H9 (cell line): ENCODE measurements around the gene ZNF485. TPM values are rescaled to one million over a fixed set of nuclear protein-coding genes. Genes with fewer than 3 reads are reported as not detected.

Source experiments
- DNase-seq: peaks from one replicate; pipeline ENCODE4 v3.0.0-alpha.2; 2017
- H2AFZ ChIP-seq: one replicate; pipeline ENCODE4 v1.6.1; 2013; ENCODE audit warnings: mild to moderate bottlenecking, low read length, control low read depth, moderate library complexity
- H2AK5ac ChIP-seq: 2 replicates; pipeline ENCODE4 v1.6.1; 2013; ENCODE audit warnings: low read length, control low read depth, mixed read lengths; ENCODE audit not compliant: insufficient read length
- H2BK120ac ChIP-seq: one replicate; pipeline ENCODE4 v1.6.1; 2013; ENCODE audit warnings: low read depth, mild to moderate bottlenecking, low read length, control low read depth, inconsistent platforms; ENCODE audit not compliant: poor library complexity, severe bottlenecking
- H2BK12ac ChIP-seq: 2 replicates; pipeline ENCODE4 v1.6.1; 2013; ENCODE audit warnings: low read length, control low read depth, mixed read lengths, low read depth; ENCODE audit not compliant: insufficient read length
- H2BK15ac ChIP-seq: 2 replicates; pipeline ENCODE4 v1.6.1; 2013; ENCODE audit warnings: low read depth, low read length, control low read depth
- H2BK20ac ChIP-seq: one replicate; pipeline ENCODE4 v1.6.1; 2013; ENCODE audit warnings: low read depth, mild to moderate bottlenecking, low read length, control low read depth, inconsistent platforms; ENCODE audit not compliant: poor library complexity, severe bottlenecking
- H2BK5ac ChIP-seq: 2 replicates; pipeline ENCODE4 v1.6.1; 2013; ENCODE audit warnings: low read length, control low read depth, mixed read lengths; ENCODE audit not compliant: insufficient read length
- H3K14ac ChIP-seq: 2 replicates; pipeline ENCODE4 v1.6.1; 2013; ENCODE audit warnings: low read length, control low read depth; ENCODE audit not compliant: insufficient read depth
- H3K18ac ChIP-seq: 2 replicates; pipeline ENCODE4 v1.6.1; 2013; ENCODE audit warnings: low read depth, mild to moderate bottlenecking, mixed read lengths, low read length, control low read depth; ENCODE audit not compliant: insufficient read length
- H3K23ac ChIP-seq: 2 replicates; pipeline ENCODE4 v1.6.1; 2013; ENCODE audit warnings: low read length, control low read depth, mixed read lengths, low read depth; ENCODE audit not compliant: insufficient read length
- H3K23me2 ChIP-seq: 2 replicates; pipeline ENCODE4 v1.6.1; 2013; ENCODE audit warnings: low read depth, mild to moderate bottlenecking, mixed read lengths, low read length, control low read depth; ENCODE audit not compliant: insufficient read length, poor library complexity, severe bottlenecking
- H3K27ac ChIP-seq: 2 replicates; pipeline ENCODE4 v1.5.1; 2013; ENCODE audit warnings: low read length, control low read depth, mixed read lengths, low read depth; ENCODE audit not compliant: insufficient read length
- H3K27me3 ChIP-seq: 2 replicates; pipeline ENCODE4 v1.6.1; 2013; ENCODE audit warnings: low read length, control low read depth, inconsistent platforms; ENCODE audit not compliant: insufficient read depth
- H3K4ac ChIP-seq: 2 replicates; pipeline ENCODE4 v1.6.1; 2013; ENCODE audit warnings: low read depth, mild to moderate bottlenecking, control low read depth, inconsistent platforms, low read length, moderate library complexity
- H3K4me1 ChIP-seq: 2 replicates; pipeline ENCODE4 v1.6.1; 2013; ENCODE audit warnings: low read length, control low read depth, inconsistent platforms; ENCODE audit not compliant: insufficient read depth
- H3K4me2 ChIP-seq: 2 replicates; pipeline ENCODE4 v1.6.1; 2013; ENCODE audit warnings: low read length, control low read depth, mixed read lengths; ENCODE audit not compliant: insufficient read length, insufficient read depth
- H3K56ac ChIP-seq: 2 replicates; pipeline ENCODE4 v1.6.1; 2013; ENCODE audit warnings: low read depth, mild to moderate bottlenecking, mixed read lengths, low read length, control low read depth; ENCODE audit not compliant: insufficient read length
- H3K79me1 ChIP-seq: 2 replicates; pipeline ENCODE4 v1.6.1; 2013; ENCODE audit warnings: low read depth, mild to moderate bottlenecking, moderate library complexity, low read length, control low read depth, inconsistent platforms; ENCODE audit not compliant: insufficient read depth, poor library complexity, severe bottlenecking
- H3K79me2 ChIP-seq: 2 replicates; pipeline ENCODE4 v1.6.1; 2013; ENCODE audit warnings: low read length, control low read depth, inconsistent platforms; ENCODE audit not compliant: insufficient read depth
- H3K9ac ChIP-seq: 2 replicates; pipeline ENCODE4 v1.6.1; 2013; ENCODE audit warnings: low read length, control low read depth, mixed read lengths; ENCODE audit not compliant: insufficient read length; ENCODE audit errors: extremely low read depth
- H3K9me3 ChIP-seq: one replicate; pipeline ENCODE4 v1.6.1; 2013; ENCODE audit warnings: low read depth, low read length, inconsistent platforms; ENCODE audit not compliant: control insufficient read depth
- H3T11ph ChIP-seq: one replicate; pipeline ENCODE4 v1.6.1; 2013; ENCODE audit warnings: mild to moderate bottlenecking, low read length, control low read depth, inconsistent platforms
- H4K20me1 ChIP-seq: one replicate; pipeline ENCODE4 v1.6.1; 2013; ENCODE audit not compliant: control insufficient read depth, insufficient read length, insufficient read depth
- H4K5ac ChIP-seq: 2 replicates; pipeline ENCODE4 v1.6.1; 2013; ENCODE audit warnings: low read depth, mild to moderate bottlenecking, mixed read lengths, low read length, control low read depth; ENCODE audit not compliant: insufficient read length
- H4K8ac ChIP-seq: replicated peaks from 2 replicates; pipeline ENCODE4 v1.6.1; 2013; ENCODE audit warnings: low read length, control low read depth, mixed read lengths, low read depth; ENCODE audit not compliant: insufficient read length
- H4K91ac ChIP-seq: 2 replicates; pipeline ENCODE4 v1.6.1; 2013; ENCODE audit warnings: low read depth, mild to moderate bottlenecking, moderate library complexity, mixed read lengths, low read length, control low read depth; ENCODE audit not compliant: insufficient read length
- H3K27ac Mint-ChIP-seq, 3 experiments: 2 replicates in 2 of 3; 3 replicates in 1 of 3; pipeline ENCODE4 v1.8.0; 2020 to 2021; ENCODE audit warnings: mixed read lengths in 3 of 3, mild to moderate bottlenecking in 1 of 3, moderate library complexity in 1 of 3
- H3K27me3 Mint-ChIP-seq: 2 replicates; pipeline ENCODE4 v1.8.0; 2021; ENCODE audit warnings: low read depth, mild to moderate bottlenecking, moderate library complexity, mixed read lengths
- H3K36me3 Mint-ChIP-seq, 3 experiments: 2 replicates in 2 of 3; 3 replicates in 1 of 3; pipeline ENCODE4 v1.8.0; 2020 to 2021; ENCODE audit warnings: low read depth in 3 of 3, mixed read lengths in 3 of 3; ENCODE audit not compliant: insufficient read depth in 1 of 3
- H3K4me1 Mint-ChIP-seq, 2 experiments: 2 replicates each; pipeline ENCODE4 v1.8.0; 2020; ENCODE audit warnings: mixed read lengths in 2 of 2
- H3K4me3 Mint-ChIP-seq, 2 experiments: 2 replicates in 1 of 2; 3 replicates in 1 of 2; pipeline ENCODE4 v1.8.0; 2020 to 2021; ENCODE audit warnings: mild to moderate bottlenecking in 2 of 2, mixed read lengths in 2 of 2, moderate library complexity in 1 of 2
- H3K9me3 Mint-ChIP-seq, 2 experiments: 2 replicates in 1 of 2; 3 replicates in 1 of 2; pipeline ENCODE4 v1.8.0; 2020; ENCODE audit warnings: mild to moderate bottlenecking in 2 of 2, mixed read lengths in 2 of 2, moderate library complexity in 1 of 2
- WGBS: extraction: QIAGEN DNeasy Blood & Tissue Kit; methylation state at CpG from one replicate; pipeline ENCODE4 v1.1.7; 2013; ENCODE audit warnings: missing lambda C conversion rate, low lambda C conversion rate, mixed read lengths; ENCODE audit not compliant: insufficient read length; ENCODE audit errors: extremely low coverage; 5-methylcytosine and 5-hydroxymethylcytosine counted together
- total RNA-seq: library from RNA; stranded (reverse); gene quantifications from 2 replicates; pipeline ENCODE4 v1.2.1, GENCODE V29; 2021
- TF ChIP-seq, protein P1 (sequence below): fragments of 200-600 bp; sonication (generic); conservative IDR thresholded peaks from 3 replicates; pipeline ENCODE4 v1.8.0; 2021; ENCODE audit warnings: antibody characterized with exemption, mild to moderate bottlenecking

Gene ZNF485
- total RNA-seq, 1 experiment from 2014 or later = 8.9 TPM

GRCh38 chr10:43576580-43576979 is 29.7 kb upstream of the ZNF485 start:
- Histone ChIP-seq H4K20me1 (no peaks in the 10 kb centered on the region), H4K91ac (no peak overlapping the region), H3K18ac (no peak overlapping the region), H2BK12ac (no peak overlapping the region), H3K4ac (no peak overlapping the region), H3K4me2 (no peak overlapping the region), H2AK5ac (no peak overlapping the region), H2BK120ac (no peak overlapping the region), H2BK5ac (no peak overlapping the region), H3K79me2 (no peaks in the 10 kb centered on the region), H3K9me3 (peaks cover 5% of the 10 kb centered on the region), H3K79me1 (no peaks in the 10 kb centered on the region), H3K23me2 (peaks cover 10% of the 10 kb centered on the region), H3K4me1 (no peaks in the 10 kb centered on the region; the same call in 1 of the 2 replicates), H2BK15ac (no peak overlapping the region), H3K56ac (no peak overlapping the region), H3K27me3 (peaks cover 6% of the 10 kb centered on the region; the same call in 1 of the 2 replicates), H3K27ac (no peak overlapping the region), H2BK20ac (no peak overlapping the region), H3K9ac (no peak overlapping the region), H3K14ac (no peak overlapping the region), H3K23ac (no peak overlapping the region), H4K5ac (no peak overlapping the region), H2AFZ (no peak overlapping the region), H3T11ph (no peak overlapping the region), H4K8ac (no peak overlapping the region)
- no peak for DNase-seq
- no peak overlapping the region for H3K4me3 Mint-ChIP-seq
- H3K27ac Mint-ChIP-seq = no peak overlapping the region
- H3K9me3 Mint-ChIP-seq = peaks cover 45 to 63% of the 10 kb centered on the region in 2 experiments
- peaks cover 9 to 16% of the 10 kb centered on the region in 2 experiments for H3K4me1 Mint-ChIP-seq
- TF ChIP-seq, protein P1, sequence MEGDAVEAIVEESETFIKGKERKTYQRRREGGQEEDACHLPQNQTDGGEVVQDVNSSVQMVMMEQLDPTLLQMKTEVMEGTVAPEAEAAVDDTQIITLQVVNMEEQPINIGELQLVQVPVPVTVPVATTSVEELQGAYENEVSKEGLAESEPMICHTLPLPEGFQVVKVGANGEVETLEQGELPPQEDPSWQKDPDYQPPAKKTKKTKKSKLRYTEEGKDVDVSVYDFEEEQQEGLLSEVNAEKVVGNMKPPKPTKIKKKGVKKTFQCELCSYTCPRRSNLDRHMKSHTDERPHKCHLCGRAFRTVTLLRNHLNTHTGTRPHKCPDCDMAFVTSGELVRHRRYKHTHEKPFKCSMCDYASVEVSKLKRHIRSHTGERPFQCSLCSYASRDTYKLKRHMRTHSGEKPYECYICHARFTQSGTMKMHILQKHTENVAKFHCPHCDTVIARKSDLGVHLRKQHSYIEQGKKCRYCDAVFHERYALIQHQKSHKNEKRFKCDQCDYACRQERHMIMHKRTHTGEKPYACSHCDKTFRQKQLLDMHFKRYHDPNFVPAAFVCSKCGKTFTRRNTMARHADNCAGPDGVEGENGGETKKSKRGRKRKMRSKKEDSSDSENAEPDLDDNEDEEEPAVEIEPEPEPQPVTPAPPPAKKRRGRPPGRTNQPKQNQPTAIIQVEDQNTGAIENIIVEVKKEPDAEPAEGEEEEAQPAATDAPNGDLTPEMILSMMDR = no peak
- H3K27me3 Mint-ChIP-seq = peaks cover 62% of the 10 kb centered on the region
- H3K36me3 Mint-ChIP-seq = peaks cover 17 to 23% (median 21%) of the 10 kb centered on the region in 3 experiments
- no CpG with 5 or more reads among the region's 5 CpGs for WGBS
